ENCODE results near the gene GSN. TPM values are rescaled to one million over a fixed set of nuclear protein-coding genes. Genes with fewer than 3 reads are reported as not detected.

The GSN gene
- total RNA-seq, 2 donors from 2014 or later = 57.0 to 77.2 TPM

- Mint-ChIP-seq H3K9me3 (no peaks in the 10 kb centered on the region), H3K36me3 (ENCODE audit: low read depth) (peaks cover 22% of the 10 kb centered on the region), H3K4me1 (peaks cover 9% of the 10 kb centered on the region), H3K4me3 (no peak overlapping the region), H3K27me3 (ENCODE audit: insufficient read depth) (peaks cover 20% of the 10 kb centered on the region), H3K27ac (no peak overlapping the region)
- WGBS, 2 experiments (ENCODE audit: insufficient coverage in 1 of 2, insufficient read length in 1 of 2) = 83 to 95% methylated on average over 1 to 3 of the region's 3 CpGs
- H3K9ac ChIP-seq (ENCODE audit: extremely low read depth, low read length, poor library complexity, severe bottlenecking) = no peak overlapping the region
- no peak for DNase-seq
- H3K36me3 ChIP-seq (ENCODE audit: control insufficient read depth, insufficient read depth, low read length) = no peaks in the 10 kb centered on the region
- TF ChIP-seq CTCF (conservative IDR thresholded peaks at IDR 0.05) = no peak
- H3K27ac ChIP-seq (ENCODE audit: low read depth, low read length) = no peak overlapping the region
- no peak overlapping the region for H3K4me3 ChIP-seq (ENCODE audit: low read length)
- no peaks in the 10 kb centered on the region for H3K4me1 ChIP-seq (ENCODE audit: control insufficient read depth, insufficient read depth, low read length)
- H3K27me3 ChIP-seq (ENCODE audit: control insufficient read depth, insufficient read depth, low read length, poor library complexity, severe bottlenecking) = no peaks in the 10 kb centered on the region
- H3K9me3 ChIP-seq (ENCODE audit: control insufficient read depth, low read length) = no peaks in the 10 kb centered on the region
These were observed 35.8 kb downstream of the GSN start for GRCh38 chr9:121303456-121304451.

- H3K36me3 ChIP-seq (ENCODE audit: control insufficient read depth, insufficient read depth, low read length) = no peaks in the 10 kb centered on the region
- 87 to 100% methylated on average over 1 of the region's 1 CpG for WGBS, 2 experiments (ENCODE audit: insufficient coverage in 1 of 2, insufficient read length in 1 of 2)
- no peaks in the 10 kb centered on the region for H3K27me3 ChIP-seq (ENCODE audit: control insufficient read depth, insufficient read depth, low read length, poor library complexity, severe bottlenecking)
- Mint-ChIP-seq H3K27me3 (ENCODE audit: insufficient read depth) (peaks cover 20% of the 10 kb centered on the region), H3K4me1 (peaks cover 7% of the 10 kb centered on the region), H3K9me3 (no peaks in the 10 kb centered on the region), H3K36me3 (ENCODE audit: low read depth) (peaks cover 22% of the 10 kb centered on the region), H3K27ac (no peak overlapping the region), H3K4me3 (no peak overlapping the region)
- no peak overlapping the region for H3K4me3 ChIP-seq (ENCODE audit: low read length)
- H3K4me1 ChIP-seq (ENCODE audit: control insufficient read depth, insufficient read depth, low read length) = no peaks in the 10 kb centered on the region
- no peak overlapping the region for H3K27ac ChIP-seq (ENCODE audit: low read depth, low read length)
- no peak for DNase-seq
- no peak overlapping the region for H3K9ac ChIP-seq (ENCODE audit: extremely low read depth, low read length, poor library complexity, severe bottlenecking)
- TF ChIP-seq CTCF (conservative IDR thresholded peaks at IDR 0.05) = no peak
- H3K9me3 ChIP-seq (ENCODE audit: control insufficient read depth, low read length) = no peaks in the 10 kb centered on the region
These were observed 36.7 kb downstream of the GSN start for GRCh38 chr9:121304707-121305106.

- H3K36me3 ChIP-seq (ENCODE audit: control insufficient read depth, insufficient read depth, low read length) = no peaks in the 10 kb centered on the region
- no peak overlapping the region for H3K27ac ChIP-seq (ENCODE audit: low read depth, low read length)
- peaks cover 29% of the 10 kb centered on the region for H3K36me3 Mint-ChIP-seq (ENCODE audit: low read depth)
- H3K9me3 Mint-ChIP-seq = peaks cover 2% of the 10 kb centered on the region
- no peak overlapping the region for H3K9ac ChIP-seq (ENCODE audit: extremely low read depth, low read length, poor library complexity, severe bottlenecking)
- H3K9me3 ChIP-seq (ENCODE audit: control insufficient read depth, low read length) = no peaks in the 10 kb centered on the region
- no peak overlapping the region for H3K4me3 ChIP-seq (ENCODE audit: low read length)
- no peak overlapping the region for H3K4me3 Mint-ChIP-seq
- no peak overlapping the region for H3K27ac Mint-ChIP-seq
- no peaks in the 10 kb centered on the region for H3K27me3 ChIP-seq (ENCODE audit: control insufficient read depth, insufficient read depth, low read length, poor library complexity, severe bottlenecking)
- peaks cover 2% of the 10 kb centered on the region for H3K4me1 Mint-ChIP-seq
- TF ChIP-seq CTCF (conservative IDR thresholded peaks at IDR 0.05) = no peak
- WGBS, 2 experiments (ENCODE audit: insufficient coverage in 1 of 2, insufficient read length in 1 of 2) = 88 to 89% methylated on average over 7 to 13 of the region's 13 CpGs
- H3K4me1 ChIP-seq (ENCODE audit: control insufficient read depth, insufficient read depth, low read length) = no peaks in the 10 kb centered on the region
- DNase-seq = no peak
- H3K27me3 Mint-ChIP-seq (ENCODE audit: insufficient read depth) = peaks cover 17% of the 10 kb centered on the region
These were observed 37.5 kb downstream of the GSN start for GRCh38 chr9:121305269-121305994.

All from endodermal cell (in vitro differentiated cells).